GM20000 (cell line): Measurements from ENCODE around the gene CNTNAP5.

Experiments used
- DNase-seq: peaks from one replicate; pipeline ENCODE4 v3.0.0; 2012; ENCODE audit warnings: low spot score
- TF ChIP-seq, protein P1 (sequence below): IDR thresholded peaks from 2 replicates; pipeline ENCODE4 v1.5.1; 2012; ENCODE audit warnings: mild to moderate bottlenecking, control low read depth; ENCODE audit errors: extremely low read depth, missing control alignments

Gene CNTNAP5

DNA sequence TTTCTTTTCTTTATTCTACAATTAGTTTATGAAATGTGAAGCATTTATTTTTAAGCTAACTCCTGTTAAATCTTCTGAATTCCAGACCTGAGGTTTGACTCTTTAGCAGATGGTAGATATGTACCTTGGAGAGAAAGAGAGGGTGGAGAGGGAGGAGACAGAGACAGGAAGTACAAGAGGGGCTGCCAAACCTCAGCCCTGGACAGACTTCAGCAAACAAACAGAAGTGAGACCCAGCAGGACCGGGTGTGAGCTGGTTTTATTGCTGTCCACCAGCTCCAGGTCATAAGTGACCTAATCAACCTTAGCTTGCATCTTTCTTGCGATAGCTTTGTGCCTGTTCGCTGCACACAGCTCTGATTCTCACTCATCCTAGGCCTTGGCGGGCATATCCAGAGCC lies 168.6 kb downstream of the CNTNAP5 start:
- DNase-seq = no peak
- TF ChIP-seq, protein P1, sequence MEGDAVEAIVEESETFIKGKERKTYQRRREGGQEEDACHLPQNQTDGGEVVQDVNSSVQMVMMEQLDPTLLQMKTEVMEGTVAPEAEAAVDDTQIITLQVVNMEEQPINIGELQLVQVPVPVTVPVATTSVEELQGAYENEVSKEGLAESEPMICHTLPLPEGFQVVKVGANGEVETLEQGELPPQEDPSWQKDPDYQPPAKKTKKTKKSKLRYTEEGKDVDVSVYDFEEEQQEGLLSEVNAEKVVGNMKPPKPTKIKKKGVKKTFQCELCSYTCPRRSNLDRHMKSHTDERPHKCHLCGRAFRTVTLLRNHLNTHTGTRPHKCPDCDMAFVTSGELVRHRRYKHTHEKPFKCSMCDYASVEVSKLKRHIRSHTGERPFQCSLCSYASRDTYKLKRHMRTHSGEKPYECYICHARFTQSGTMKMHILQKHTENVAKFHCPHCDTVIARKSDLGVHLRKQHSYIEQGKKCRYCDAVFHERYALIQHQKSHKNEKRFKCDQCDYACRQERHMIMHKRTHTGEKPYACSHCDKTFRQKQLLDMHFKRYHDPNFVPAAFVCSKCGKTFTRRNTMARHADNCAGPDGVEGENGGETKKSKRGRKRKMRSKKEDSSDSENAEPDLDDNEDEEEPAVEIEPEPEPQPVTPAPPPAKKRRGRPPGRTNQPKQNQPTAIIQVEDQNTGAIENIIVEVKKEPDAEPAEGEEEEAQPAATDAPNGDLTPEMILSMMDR = no peak

DNA sequence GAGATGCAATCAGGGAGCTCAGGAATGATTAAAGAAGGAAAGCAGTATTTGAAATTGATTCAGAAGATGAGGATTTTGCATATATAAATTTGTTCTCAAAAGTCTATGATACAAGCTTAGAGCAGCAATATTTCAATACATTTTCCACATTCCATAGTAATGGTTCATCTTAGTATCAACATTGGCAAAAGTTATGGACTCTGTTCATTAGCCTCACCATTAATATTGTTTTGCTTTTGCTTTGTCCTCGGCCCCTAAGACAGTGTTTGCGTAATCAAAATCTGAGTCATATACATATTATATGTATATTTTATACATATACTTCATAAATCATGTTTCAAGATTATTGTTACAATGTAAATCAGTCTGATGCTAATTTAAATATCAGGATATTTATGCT lies 176.6 kb downstream of the CNTNAP5 start:
- no peak for DNase-seq
- TF ChIP-seq, protein P1 = no peak

DNA sequence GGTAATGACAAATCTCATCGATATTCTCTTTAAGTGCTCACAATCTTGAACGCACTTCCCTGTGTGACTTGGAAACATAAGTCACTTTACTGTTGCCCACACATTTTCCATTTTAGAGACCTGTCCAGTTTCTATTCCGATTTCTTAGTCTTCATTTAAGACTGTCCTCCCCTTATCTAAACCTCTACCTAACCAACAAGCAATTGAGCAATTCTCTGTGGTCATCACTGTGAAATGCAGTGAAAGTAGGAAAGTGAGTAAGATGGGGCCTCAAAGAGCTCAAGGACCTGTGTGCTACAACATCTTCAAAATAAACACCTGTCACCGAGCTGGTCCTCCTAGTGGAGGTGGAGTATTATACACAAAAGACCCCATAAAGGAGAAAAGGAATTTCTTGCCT lies 184.4 kb downstream of the CNTNAP5 start:
- no peak for DNase-seq
- TF ChIP-seq, protein P1 = no peak

DNA sequence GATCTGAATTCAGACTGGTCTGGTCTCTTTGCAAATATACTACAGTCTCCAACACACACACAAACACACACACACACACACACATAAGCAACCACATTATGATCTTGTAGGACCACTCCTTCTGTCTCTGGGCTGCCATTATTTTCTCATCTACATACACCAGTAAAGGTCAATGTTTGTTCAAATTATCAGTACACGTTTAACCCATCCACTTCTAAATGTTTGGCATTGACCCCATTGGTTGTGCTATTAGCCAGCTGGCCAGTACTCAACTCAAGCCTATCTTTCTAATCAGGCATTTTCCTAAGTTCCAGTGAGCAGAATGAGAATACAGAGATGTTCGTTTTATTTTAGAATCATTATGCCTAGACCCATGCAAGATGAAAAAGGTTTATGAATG lies 186.4 kb downstream of the CNTNAP5 start:
- TF ChIP-seq, protein P1 = no peak
- no peak for DNase-seq

DNA sequence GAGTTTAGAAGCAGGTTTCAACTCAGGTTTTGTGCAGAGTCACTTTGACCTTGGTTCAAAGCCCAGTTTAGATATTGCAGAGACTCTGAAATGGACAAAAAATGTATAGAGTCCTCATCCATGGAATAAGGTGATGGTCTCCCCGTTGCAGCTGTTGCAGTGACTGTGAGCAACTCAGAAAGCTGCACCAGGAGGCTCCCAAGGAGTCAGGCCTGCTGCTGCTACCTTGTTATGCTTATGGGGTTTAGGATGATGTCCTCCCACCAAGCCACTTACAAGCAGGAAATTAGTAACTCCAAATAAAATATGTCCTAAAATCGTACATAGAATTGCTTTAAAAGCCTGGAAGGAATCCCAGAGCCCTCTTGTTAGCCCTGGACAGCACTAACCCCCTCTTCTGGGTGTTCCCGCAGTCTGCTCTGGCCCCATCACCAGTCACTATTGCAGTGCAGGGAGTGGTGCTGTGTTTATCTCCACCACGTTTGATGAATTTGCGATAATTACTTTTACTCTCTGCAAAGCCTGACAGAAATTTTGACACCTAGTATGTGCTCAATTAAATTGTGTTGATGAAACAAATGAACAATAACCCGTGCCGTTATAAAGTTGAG lies 189.0 kb downstream of the CNTNAP5 start:
- TF ChIP-seq, protein P1 = no peak
- no peak for DNase-seq

DNA sequence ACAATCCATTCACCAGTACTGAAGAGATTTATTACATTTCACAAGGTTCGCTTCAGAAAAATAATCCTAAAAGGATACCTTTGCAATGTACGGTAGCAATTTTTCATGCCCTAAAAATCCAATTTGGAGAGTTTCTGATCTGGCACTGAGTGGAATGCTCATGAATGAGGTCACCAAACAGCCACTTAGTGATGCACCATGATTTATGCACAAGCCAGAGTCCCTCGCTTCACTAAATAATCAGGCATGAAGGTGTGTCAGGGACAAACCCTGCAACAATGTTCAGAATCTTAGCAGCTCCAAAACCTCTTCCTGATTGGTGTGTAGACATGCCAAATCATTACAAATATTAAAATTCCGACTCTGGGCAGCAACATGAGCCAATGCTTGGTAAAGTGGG lies 221.1 kb downstream of the CNTNAP5 start:
- TF ChIP-seq, protein P1 = no peak
- DNase-seq = no peak

DNA sequence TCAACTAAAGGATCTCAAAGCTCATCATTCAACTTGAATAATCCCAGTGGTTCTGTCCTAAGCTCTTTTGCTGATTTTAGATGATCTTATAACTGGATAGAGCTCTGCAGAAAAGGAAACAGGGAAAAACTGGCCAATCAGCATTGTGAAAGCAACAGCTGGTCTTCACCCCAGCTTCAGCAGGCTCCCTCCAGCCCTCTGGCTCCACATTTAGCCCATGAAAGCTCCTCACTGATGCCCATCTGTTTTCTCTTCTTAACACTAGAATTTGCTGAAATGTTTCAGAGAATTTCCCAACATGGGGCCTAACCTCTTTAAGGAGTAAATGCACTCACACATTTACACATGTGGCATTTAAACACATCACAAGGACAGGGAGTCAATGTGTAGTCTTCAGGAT lies 223.3 kb downstream of the CNTNAP5 start:
- no peak for DNase-seq
- TF ChIP-seq, protein P1 = no peak

DNA sequence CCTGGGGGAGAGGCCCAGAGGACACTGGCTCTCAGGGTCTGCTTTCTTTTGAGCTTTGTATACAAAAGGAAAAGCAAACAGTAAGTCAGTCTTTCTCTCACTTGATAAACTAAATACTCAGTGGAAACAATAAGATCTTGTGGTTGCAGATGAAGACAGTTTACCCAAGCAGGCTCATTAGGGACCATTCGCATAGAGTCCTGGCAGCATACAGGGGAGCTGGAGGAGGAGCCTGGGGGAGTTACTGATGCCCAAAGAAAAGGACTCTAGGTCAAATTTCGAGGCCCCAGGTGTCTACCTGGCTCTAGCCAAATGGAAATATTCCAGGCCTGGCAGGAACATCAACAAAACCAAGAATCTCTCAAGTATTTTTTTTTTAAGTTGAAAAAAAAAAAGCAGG lies 225.3 kb downstream of the CNTNAP5 start:
- TF ChIP-seq, protein P1 = no peak
- DNase-seq = no peak
